GM23248 (cell line): ENCODE results near the gene EGFLAM. TPM values are rescaled to one million over a fixed set of nuclear protein-coding genes. Genes with fewer than 3 reads are reported as not detected.
A peak's percentile ranks its signal among the peaks of the same experiment; 100 is the strongest.
"Not testable (repeated sequence)": the region's sequence is repeated elsewhere in the genome, so short reads cannot be mapped to it uniquely, and the experiment has no call there.

Experiments
- DNase-seq: peaks from one replicate; pipeline ENCODE4 v3.0.0-alpha.2; 2015
- H2AFZ ChIP-seq: fragments of 200-600 bp; sonication (generic); 2 replicates; pipeline ENCODE4 v1.6.1; 2016; ENCODE audit warnings: antibody characterized with exemption
- H3F3A ChIP-seq: fragments of 200-600 bp; sonication (generic); 2 replicates; pipeline ENCODE4 v1.6.1; 2016; ENCODE audit warnings: mild to moderate bottlenecking, antibody characterized with exemption, mixed run types; ENCODE audit not compliant: insufficient read depth
- H3K27ac ChIP-seq: fragments of 200-600 bp; sonication (generic); 2 replicates; pipeline ENCODE4 v1.5.1; 2016; ENCODE audit warnings: mild to moderate bottlenecking
- H3K27me3 ChIP-seq: fragments of 200-600 bp; sonication (generic); replicated peaks from 2 replicates; pipeline ENCODE4 v1.6.1; 2016; ENCODE audit warnings: mild to moderate bottlenecking; ENCODE audit not compliant: insufficient read depth
- H3K36me3 ChIP-seq: fragments of 200-600 bp; sonication (generic); 2 replicates; pipeline ENCODE4 v1.6.1; 2016; ENCODE audit warnings: low read depth, mild to moderate bottlenecking
- H3K4me1 ChIP-seq: fragments of 200-600 bp; sonication (generic); 2 replicates; pipeline ENCODE4 v1.6.1; 2016; ENCODE audit warnings: mild to moderate bottlenecking; ENCODE audit not compliant: insufficient read depth
- H3K4me2 ChIP-seq: fragments of 200-600 bp; sonication (generic); one replicate; pipeline ENCODE4 v1.6.1; 2016; ENCODE audit warnings: mild to moderate bottlenecking; ENCODE audit not compliant: unreplicated experiment
- H3K4me3 ChIP-seq: fragments of 200-600 bp; sonication (generic); 2 replicates; pipeline ENCODE4 v1.5.1; 2016; ENCODE audit warnings: mild to moderate bottlenecking
- H3K79me2 ChIP-seq: fragments of 200-600 bp; sonication (generic); 2 replicates; pipeline ENCODE4 v1.6.1; 2016; ENCODE audit warnings: mild to moderate bottlenecking; ENCODE audit not compliant: insufficient read depth
- H3K9ac ChIP-seq: fragments of 200-600 bp; sonication (generic); 2 replicates; pipeline ENCODE4 v1.6.1; 2016; ENCODE audit warnings: mild to moderate bottlenecking
- H3K9me2 ChIP-seq: fragments of 200-600 bp; sonication (generic); 2 replicates; pipeline ENCODE4 v1.6.1; 2016; ENCODE audit warnings: mixed run types, mild to moderate bottlenecking, moderate library complexity; ENCODE audit not compliant: insufficient read depth
- H3K9me3 ChIP-seq: fragments of 200-600 bp; sonication (generic); one replicate; pipeline ENCODE4 v1.6.1; 2017; ENCODE audit warnings: low read depth
- H4K20me1 ChIP-seq: fragments of 200-600 bp; sonication (generic); 2 replicates; pipeline ENCODE4 v1.6.0; 2016; ENCODE audit not compliant: insufficient read depth
- EZH2 ChIP-seq: fragments of 200-600 bp; sonication (generic); IDR thresholded peaks from 2 replicates; pipeline ENCODE4 v1.6.1; 2018; ENCODE audit warnings: antibody characterized with exemption, mild to moderate bottlenecking; ENCODE audit not compliant: insufficient read depth, poor library complexity, severe bottlenecking
- EZH2phosphoT487 ChIP-seq: fragments of 200-600 bp; sonication (generic); IDR thresholded peaks from 2 replicates; pipeline ENCODE4 v1.6.1; 2018; ENCODE audit warnings: antibody characterized with exemption, moderate library complexity, mild to moderate bottlenecking, low read depth; ENCODE audit not compliant: insufficient read depth
- WGBS, 2 experiments: methylation state at CpG; one replicate each; pipeline ENCODE4 v1.1.6; 2015 to 2017; ENCODE audit warnings: low lambda C conversion rate in 2 of 2, low coverage in 1 of 2; ENCODE audit errors: missing lambda C conversion rate in 2 of 2; 5-methylcytosine and 5-hydroxymethylcytosine counted together
- in situ Hi-C: fragments of 300-500 bp; cut with MboI; formaldehyde crosslinking; loops from 2 replicates; pipeline ENCODE4 v1.15.0; 2020
- polyA plus RNA-seq: library from polyadenylated mRNA; unstranded; fragments of >200 nt; fragmentation: Nextera tagmentation; extraction: Ambion mirVana; gene quantifications from 2 replicates; pipeline ENCODE4 v1.2.1, GENCODE V29; 2016
- total RNA-seq: library from RNA; depleted of rRNA; stranded (reverse); fragments of >200 nt; shearing (Covaris generic); gene quantifications from 2 replicates; pipeline ENCODE4 v1.2.3, GENCODE V29; 2014

Gene EGFLAM
- total and polyA plus RNA-seq, 2 experiments from 2014 or later = not detected

DNA sequence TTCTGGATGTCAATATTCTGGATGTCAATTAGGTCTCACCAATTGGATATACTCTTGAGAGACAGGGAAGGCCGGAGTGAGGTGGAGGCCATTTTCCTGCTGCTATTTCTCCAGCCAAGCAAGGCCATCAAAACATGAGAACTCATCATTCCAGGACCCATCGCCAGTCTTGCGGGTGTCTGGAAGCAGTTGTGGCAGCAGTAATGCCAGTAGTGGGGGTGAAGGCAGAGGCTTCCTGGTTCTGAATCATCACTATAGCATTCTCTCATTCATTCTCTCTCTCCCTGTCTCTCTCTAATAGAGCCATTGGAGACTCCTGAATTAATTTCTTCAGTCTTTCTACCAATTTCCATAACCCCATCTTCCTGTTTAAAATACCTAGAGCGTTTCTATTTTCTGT lies 71.8 kb downstream of the EGFLAM start:
- H3K9me2 ChIP-seq = no peaks in the 10 kb centered on the region
- no peaks in the 10 kb centered on the region for H4K20me1 ChIP-seq
- TF ChIP-seq EZH2phosphoT487 (no peak), EZH2 (no peak)
- H3K36me3 ChIP-seq = no peaks in the 10 kb centered on the region
- H3K79me2 ChIP-seq = no peaks in the 10 kb centered on the region
- H2AFZ ChIP-seq = no peak overlapping the region
- no peak overlapping the region for H3K4me3 ChIP-seq
- no peaks in the 10 kb centered on the region for H3K9me3 ChIP-seq
- H3K4me2 ChIP-seq = no peak overlapping the region
- H3K4me1 ChIP-seq = peaks cover 16% of the 10 kb centered on the region
- 0 out of 2 replicates have a peak overlapping the region, but pooled peaks have one; percentile 12 for H3K27ac ChIP-seq
- WGBS, 2 experiments = 58 to 60% methylated on average over 4 of the region's 4 CpGs
- H3K27me3 ChIP-seq = no peaks in the 10 kb centered on the region
- no peak overlapping the region for H3K9ac ChIP-seq
- DNase-seq = peak; percentile 72
- peaks cover 8% of the 10 kb centered on the region; the same call in 1 of the 2 replicates for H3F3A ChIP-seq
- in situ Hi-C loops = no loop called here

DNA sequence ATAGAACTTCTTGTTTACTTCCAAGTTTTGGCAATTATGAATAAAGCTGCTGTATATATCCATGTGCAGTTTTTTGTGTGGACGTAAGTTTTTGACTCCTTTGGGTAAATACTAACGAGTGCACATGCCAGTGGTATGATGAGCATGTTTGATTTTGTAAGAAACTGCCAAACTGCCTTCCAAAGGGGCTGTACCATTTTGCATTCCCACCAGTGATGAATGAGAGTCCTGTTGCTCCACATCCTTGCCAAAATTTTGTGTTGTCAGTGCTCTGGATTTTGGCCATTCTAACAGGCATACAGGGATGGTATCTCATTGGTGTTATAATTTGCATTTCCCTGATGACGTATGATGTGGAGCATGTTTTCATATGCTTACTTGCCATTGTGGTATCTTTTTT lies 73.5 kb downstream of the EGFLAM start:
- peaks cover 8% of the 10 kb centered on the region; the same call in 1 of the 2 replicates for H3F3A ChIP-seq
- no peak overlapping the region for H3K4me2 ChIP-seq
- no peak for TF ChIP-seq EZH2phosphoT487
- no peak for TF ChIP-seq EZH2
- no peak overlapping the region for H2AFZ ChIP-seq
- no peaks in the 10 kb centered on the region for H3K27me3 ChIP-seq
- no peaks in the 10 kb centered on the region for H3K9me2 ChIP-seq
- H3K4me1 ChIP-seq = peaks cover 16% of the 10 kb centered on the region
- no peak overlapping the region for H3K4me3 ChIP-seq
- no peak overlapping the region for H3K9ac ChIP-seq
- in situ Hi-C loops = no loop called here
- H3K27ac ChIP-seq = no peak overlapping the region
- no peak for DNase-seq
- H3K9me3 ChIP-seq = no peaks in the 10 kb centered on the region
- WGBS, 2 experiments = 60 to 66% methylated on average over 3 of the region's 3 CpGs
- H3K36me3 ChIP-seq = no peaks in the 10 kb centered on the region
- no peaks in the 10 kb centered on the region for H4K20me1 ChIP-seq
- no peaks in the 10 kb centered on the region for H3K79me2 ChIP-seq

DNA sequence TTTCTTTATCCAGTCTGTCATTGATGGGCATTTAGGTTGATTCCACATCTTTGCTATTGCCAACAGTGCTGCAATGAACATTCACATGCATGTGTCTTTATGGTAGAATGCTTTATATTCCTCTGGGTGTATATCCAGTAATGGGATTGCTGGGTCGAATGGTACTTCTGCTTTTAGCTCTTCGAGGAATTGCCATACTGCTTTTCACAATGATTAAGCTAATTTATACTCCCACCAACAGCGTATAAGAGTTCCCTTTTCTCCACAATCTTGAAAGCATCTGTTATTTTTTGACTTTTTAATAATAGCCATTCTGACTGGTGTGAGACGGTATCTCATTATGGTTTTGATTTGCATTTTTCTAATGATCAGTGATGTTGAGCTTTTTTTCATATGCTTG lies 74.8 kb downstream of the EGFLAM start:
- 84 to 86% methylated on average over 4 of the region's 4 CpGs for WGBS, 2 experiments
- in situ Hi-C loops = not testable (repeated sequence)

DNA sequence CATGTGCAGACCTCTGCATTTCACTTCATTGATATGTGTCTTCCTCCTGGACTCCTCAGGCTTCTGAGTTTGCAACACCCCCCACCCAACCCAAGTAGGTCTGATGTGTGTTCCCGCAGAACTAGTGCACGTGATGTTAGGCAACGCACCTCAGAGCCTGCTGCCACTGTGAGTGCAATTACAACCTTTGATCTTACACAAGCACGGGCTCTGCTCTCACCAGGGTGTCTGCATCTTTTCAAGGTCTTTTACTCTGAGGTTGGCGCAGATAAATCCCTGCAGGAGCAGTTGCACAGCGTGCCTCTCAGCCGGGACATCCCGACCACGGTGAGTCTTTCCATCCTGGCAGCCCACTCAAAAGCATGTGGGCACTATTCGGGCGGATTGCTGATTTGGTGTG lies 80.1 kb downstream of the EGFLAM start:
- WGBS, 2 experiments = 75 to 76% methylated on average over 11 of the region's 11 CpGs
- in situ Hi-C loops = no loop called here

More for the DNA sequence above, 74.8 kb downstream of the EGFLAM start:
- H3K9me2 ChIP-seq, H3F3A ChIP-seq, H3K27ac ChIP-seq, H2AFZ ChIP-seq, H3K4me2 ChIP-seq, H3K9ac ChIP-seq, H3K27me3 ChIP-seq, DNase-seq, H4K20me1 ChIP-seq, H3K4me3 ChIP-seq, H3K36me3 ChIP-seq, H3K79me2 ChIP-seq, H3K9me3 ChIP-seq: not testable (repeated sequence)
- peaks cover 16% of the 10 kb centered on the region for H3K4me1 ChIP-seq

DNA sequence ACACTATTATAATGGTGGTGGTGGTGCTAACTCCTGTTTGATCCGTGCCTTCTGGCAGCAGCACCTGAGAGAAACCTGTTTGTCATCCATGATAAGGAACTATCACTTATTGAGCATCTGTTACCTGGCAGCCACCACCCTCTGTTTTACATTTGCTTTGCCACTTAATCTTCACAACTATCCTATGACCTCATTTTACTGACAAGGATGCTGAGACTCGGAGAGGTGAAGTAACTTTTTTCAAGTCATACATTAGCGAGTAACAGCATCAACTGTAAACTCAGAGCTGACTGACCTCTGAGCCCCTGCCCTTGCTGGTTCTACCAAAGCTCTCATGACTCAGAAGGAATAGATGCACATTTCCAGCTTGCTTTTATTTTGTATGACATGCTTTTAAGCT lies 81.1 kb downstream of the EGFLAM start:
- 49 to 57% methylated on average over 3 of the region's 3 CpGs for WGBS, 2 experiments

More for the DNA sequence above, 80.1 kb downstream of the EGFLAM start:
- H3K4me3 ChIP-seq = no peak overlapping the region
- H3K36me3 ChIP-seq = no peaks in the 10 kb centered on the region
- H3K79me2 ChIP-seq = no peaks in the 10 kb centered on the region
- no peaks in the 10 kb centered on the region for H3F3A ChIP-seq
- H3K27me3 ChIP-seq = peaks cover 21% of the 10 kb centered on the region; the same call in 1 of the 2 replicates
- H3K9me2 ChIP-seq = no peaks in the 10 kb centered on the region
- H3K4me2 ChIP-seq = no peak overlapping the region
- H3K9me3 ChIP-seq = no peaks in the 10 kb centered on the region
- no peak overlapping the region for H3K9ac ChIP-seq
- no peaks in the 10 kb centered on the region for H4K20me1 ChIP-seq
- H3K4me1 ChIP-seq = no peaks in the 10 kb centered on the region
- no peak overlapping the region for H2AFZ ChIP-seq
- no peak for DNase-seq
- TF ChIP-seq EZH2 (no peak), EZH2phosphoT487 (no peak)
- no peak overlapping the region for H3K27ac ChIP-seq

More for the DNA sequence above, 81.1 kb downstream of the EGFLAM start:
- Histone ChIP-seq H3K27ac (no peak overlapping the region), H4K20me1 (no peaks in the 10 kb centered on the region), H3K4me1 (no peaks in the 10 kb centered on the region), H3K4me3 (no peak overlapping the region), H3K9ac (no peak overlapping the region), H3K36me3 (no peaks in the 10 kb centered on the region), H3F3A (no peaks in the 10 kb centered on the region), H3K4me2 (no peak overlapping the region), H2AFZ (no peak overlapping the region), H3K27me3 (peaks cover 21% of the 10 kb centered on the region; the same call in 1 of the 2 replicates), H3K9me3 (no peaks in the 10 kb centered on the region), H3K9me2 (no peaks in the 10 kb centered on the region), H3K79me2 (no peaks in the 10 kb centered on the region)
- TF ChIP-seq EZH2phosphoT487 (no peak), EZH2 (no peak)
- in situ Hi-C loops = no loop called here
- DNase-seq = no peak
